PC-9 (cell line): ENCODE results near the gene PHRF1. TPM values are rescaled to one million over a fixed set of nuclear protein-coding genes. Genes with fewer than 3 reads are reported as not detected.
A peak's percentile ranks its signal among the peaks of the same experiment; 100 is the strongest.

ENCODE experiments used
- BruUV-seq: library from RNA; stranded (reverse); fragments of 400-500 nt; replicated peaks from 2 replicates; lab custom pipeline; 2021; lab: Mats Ljungman, UMichigan
- CTCF ChIA-PET: fragments of 300-600 bp; sonication (Branson Sonifier 250); formaldehyde crosslinking; loops from one replicate; lab custom pipeline; 2022; ENCODE audit warnings: antibody characterized with exemption; lab: Charles Lee
- POLR2A ChIA-PET: fragments of 300-600 bp; sonication (Branson Sonifier 250); formaldehyde crosslinking; loops from one replicate; lab custom pipeline; 2022; ENCODE audit warnings: antibody characterized with exemption; ENCODE audit not compliant: unreplicated experiment; lab: Charles Lee
- DNase-seq, 2 experiments: peaks; one replicate each; pipeline versions ENCODE4 v3.0.0 to v3.0.0-alpha.2; 2015 to 2022; ENCODE audit warnings: mixed read lengths in 1 of 2
- H2AFZ ChIP-seq: fragments of 200-600 bp; sonication (generic); 2 replicates; pipeline ENCODE4 v1.8.1; 2017; ENCODE audit warnings: antibody characterized with exemption
- H3F3A ChIP-seq: fragments of 200-600 bp; sonication (generic); 2 replicates; pipeline ENCODE4 v1.8.1; 2017; ENCODE audit warnings: antibody characterized with exemption, mild to moderate bottlenecking, low read depth; ENCODE audit not compliant: insufficient read depth
- H3K27ac ChIP-seq: fragments of 200-600 bp; sonication (generic); 2 replicates; pipeline ENCODE4 v1.6.1; 2016; ENCODE audit warnings: mixed run types
- H3K27me3 ChIP-seq: fragments of 200-600 bp; sonication (generic); 2 replicates; pipeline ENCODE4 v1.6.1; 2016; ENCODE audit warnings: low read depth, mixed run types; ENCODE audit not compliant: insufficient read depth
- H3K36me3 ChIP-seq: fragments of 200-600 bp; sonication (generic); 2 replicates; pipeline ENCODE4 v1.6.1; 2016; ENCODE audit warnings: low read depth, mixed run types
- H3K4me1 ChIP-seq: fragments of 200-600 bp; sonication (generic); replicated peaks from 2 replicates; pipeline ENCODE4 v1.6.1; 2016; ENCODE audit warnings: mixed run types; ENCODE audit not compliant: insufficient read depth
- H3K4me2 ChIP-seq: fragments of 200-600 bp; sonication (generic); 2 replicates; pipeline ENCODE4 v1.6.1; 2017; ENCODE audit warnings: mixed run types
- H3K4me3 ChIP-seq: fragments of 200-600 bp; sonication (generic); 2 replicates; pipeline ENCODE4 v1.6.1; 2016; ENCODE audit warnings: mixed run types
- H3K79me2 ChIP-seq: fragments of 200-600 bp; sonication (generic); 2 replicates; pipeline ENCODE4 v1.6.1; 2017; ENCODE audit warnings: low read depth, mixed run types
- H3K9me2 ChIP-seq: fragments of 200-600 bp; sonication (generic); 2 replicates; pipeline ENCODE4 v1.8.1; 2017; ENCODE audit warnings: mild to moderate bottlenecking; ENCODE audit not compliant: insufficient read depth
- H3K9me3 ChIP-seq: fragments of 200-600 bp; sonication (generic); 2 replicates; pipeline ENCODE4 v1.8.1; 2016; ENCODE audit warnings: low read depth; ENCODE audit not compliant: insufficient read depth
- H4K20me1 ChIP-seq: fragments of 200-600 bp; sonication (generic); 2 replicates; pipeline ENCODE4 v1.8.1; 2017; ENCODE audit not compliant: insufficient read depth
- EZH2 ChIP-seq: fragments of 200-600 bp; sonication (generic); IDR thresholded peaks from 2 replicates; pipeline ENCODE4 v1.8.0; 2017; ENCODE audit warnings: antibody characterized with exemption, low read depth
- intact Hi-C: fragments of 100-400 bp; cut with micrococcal nuclease; formaldehyde crosslinking; loops from one replicate; pipeline ENCODE4 v1.10.0; 2022; ENCODE audit not compliant: unreplicated experiment
- total RNA-seq: library from RNA; stranded (reverse); gene quantifications from 2 replicates; pipeline ENCODE4 v1.2.3, GENCODE V29; 2021
- TF ChIP-seq, protein P1 (sequence below): fragments of 200-600 bp; sonication (generic); conservative IDR thresholded peaks from 2 replicates; pipeline ENCODE4 v1.6.1; 2017; ENCODE audit warnings: mixed run types, antibody characterized with exemption, mild to moderate bottlenecking, moderate library complexity

The PHRF1 gene
- total RNA-seq, 1 experiment from 2014 or later: 21.7 TPM

DNA sequence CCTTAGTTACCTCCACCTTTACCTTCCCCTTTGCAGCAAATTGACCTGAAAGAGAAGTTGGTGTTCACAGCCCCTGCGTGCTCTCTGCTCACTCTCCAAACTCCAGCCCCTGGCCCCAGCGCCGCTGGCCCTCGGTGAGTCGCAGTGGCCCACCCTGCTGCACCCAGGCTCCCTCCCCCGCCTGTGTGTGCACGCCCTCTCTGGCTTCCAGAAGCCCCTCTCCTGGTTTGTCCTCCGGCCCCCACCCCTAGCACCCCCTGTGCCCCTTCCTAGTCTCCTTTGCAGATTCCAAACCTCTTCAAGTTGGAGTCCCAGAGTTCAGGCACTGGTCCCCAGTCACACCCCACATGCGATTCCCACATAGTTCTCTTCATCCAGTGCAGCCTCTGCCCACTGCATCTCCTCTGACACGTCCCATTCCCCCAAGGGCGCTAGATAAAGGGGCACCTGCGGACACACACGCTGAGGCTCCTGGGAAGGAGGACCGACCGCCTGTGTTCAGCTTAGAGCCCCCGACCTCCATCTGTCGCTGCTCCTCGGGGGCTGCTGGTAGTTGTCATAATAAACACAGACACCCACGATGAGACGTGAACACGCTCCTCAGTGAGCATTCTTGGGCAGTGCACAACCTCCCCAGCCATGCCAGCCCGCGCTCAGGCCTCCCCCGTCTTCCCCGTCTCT is 1.5 kb upstream of the PHRF1 start:
- Histone ChIP-seq H2AFZ (peak overlapping the region; percentile 84), H3K4me2 (peak overlapping the region; percentile 83), H3K4me3 (peak overlapping the region; percentile 68; the same call in 1 of the 2 replicates), H3K36me3 (no peaks in the 10 kb centered on the region; the same call in 1 of the 2 replicates), H4K20me1 (peaks cover 28% of the 10 kb centered on the region), H3K9me2 (no peaks in the 10 kb centered on the region), H3K27me3 (no peaks in the 10 kb centered on the region), H3F3A (no peaks in the 10 kb centered on the region), H3K9me3 (no peaks in the 10 kb centered on the region), H3K4me1 (peaks cover 16% of the 10 kb centered on the region), H3K79me2 (peaks cover 31% of the 10 kb centered on the region), H3K27ac (no peak overlapping the region)
- DNase-seq: no peak
- intact Hi-C loops: no loop called here
- no TSS peak for BruUV-seq
- ChIA-PET POLR2A (interaction anchor here (0.6 to 1.1 kb wide), 2 partner anchors 15 to 41 kb away, joined by 3 read pairs; no protein-coding TSS in a partner anchor), CTCF (interaction anchor here (0.6 kb wide), 1 partner anchor 144 kb away, joined by 6 read pairs; no protein-coding TSS in a partner anchor)
- TF ChIP-seq EZH2: no peak
- TF ChIP-seq, protein P1, sequence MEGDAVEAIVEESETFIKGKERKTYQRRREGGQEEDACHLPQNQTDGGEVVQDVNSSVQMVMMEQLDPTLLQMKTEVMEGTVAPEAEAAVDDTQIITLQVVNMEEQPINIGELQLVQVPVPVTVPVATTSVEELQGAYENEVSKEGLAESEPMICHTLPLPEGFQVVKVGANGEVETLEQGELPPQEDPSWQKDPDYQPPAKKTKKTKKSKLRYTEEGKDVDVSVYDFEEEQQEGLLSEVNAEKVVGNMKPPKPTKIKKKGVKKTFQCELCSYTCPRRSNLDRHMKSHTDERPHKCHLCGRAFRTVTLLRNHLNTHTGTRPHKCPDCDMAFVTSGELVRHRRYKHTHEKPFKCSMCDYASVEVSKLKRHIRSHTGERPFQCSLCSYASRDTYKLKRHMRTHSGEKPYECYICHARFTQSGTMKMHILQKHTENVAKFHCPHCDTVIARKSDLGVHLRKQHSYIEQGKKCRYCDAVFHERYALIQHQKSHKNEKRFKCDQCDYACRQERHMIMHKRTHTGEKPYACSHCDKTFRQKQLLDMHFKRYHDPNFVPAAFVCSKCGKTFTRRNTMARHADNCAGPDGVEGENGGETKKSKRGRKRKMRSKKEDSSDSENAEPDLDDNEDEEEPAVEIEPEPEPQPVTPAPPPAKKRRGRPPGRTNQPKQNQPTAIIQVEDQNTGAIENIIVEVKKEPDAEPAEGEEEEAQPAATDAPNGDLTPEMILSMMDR: no peak

DNA sequence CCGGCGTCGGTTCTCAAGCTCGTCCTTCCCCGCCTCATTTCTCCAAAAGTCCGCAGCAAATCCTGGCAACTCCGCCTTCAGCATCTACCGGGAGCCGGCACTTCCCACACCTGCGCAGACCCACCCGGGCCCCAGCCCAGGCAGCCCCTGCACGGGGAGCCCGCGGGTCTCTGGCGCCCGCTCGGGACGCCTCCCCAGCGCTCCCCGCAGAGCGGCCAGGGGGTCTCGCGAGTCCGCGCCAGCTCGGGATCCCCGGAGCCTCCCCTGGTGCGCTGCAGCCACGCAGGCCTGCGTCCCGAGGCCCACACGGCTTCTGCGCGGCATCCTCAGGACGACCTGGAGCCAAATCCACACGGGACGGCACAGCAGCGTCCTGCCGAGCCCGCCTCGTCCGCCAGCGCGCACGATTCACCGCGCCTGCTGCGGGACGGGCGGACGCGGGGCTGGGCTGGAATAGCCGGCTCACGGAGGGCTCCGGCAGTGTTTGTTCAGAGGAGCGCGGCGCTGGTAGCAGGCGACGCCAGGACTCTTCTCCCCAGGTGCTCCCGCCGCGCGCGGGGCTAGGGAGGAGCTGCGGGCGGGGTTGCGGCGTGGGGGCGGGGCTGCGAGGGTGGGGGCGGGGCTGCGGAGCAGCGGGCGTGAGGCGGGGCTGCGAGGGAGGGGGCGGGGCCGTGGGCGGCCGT is 816 bp upstream of the PHRF1 start:
- TF ChIP-seq, protein P1: no peak
- no peak for TF ChIP-seq EZH2
- intact Hi-C loops: no loop called here
- ChIA-PET CTCF (interaction anchor here (0.6 kb wide), 2 partner anchors 42 to 143 kb away, joined by 3 to 6 read pairs; no protein-coding TSS in a partner anchor), POLR2A (interaction anchor here (0.6 to 1.1 kb wide), 5 partner anchors 14 to 368 kb away, joined by 3 to 6 read pairs (median 4); partner anchors contain the start of gene BET1L)
- Histone ChIP-seq H3K27ac (no peak overlapping the region), H3K4me2 (peak overlapping the region; percentile 83), H3K4me3 (peak overlapping the region; percentile 68), H3F3A (no peaks in the 10 kb centered on the region), H2AFZ (peak overlapping the region; percentile 84), H3K27me3 (no peaks in the 10 kb centered on the region), H4K20me1 (peaks cover 35% of the 10 kb centered on the region), H3K9me3 (no peaks in the 10 kb centered on the region), H3K79me2 (peaks cover 38% of the 10 kb centered on the region), H3K36me3 (no peaks in the 10 kb centered on the region; the same call in 1 of the 2 replicates), H3K9me2 (no peaks in the 10 kb centered on the region), H3K4me1 (peaks cover 16% of the 10 kb centered on the region)
- DNase-seq: no peak
- no TSS peak for BruUV-seq

DNA sequence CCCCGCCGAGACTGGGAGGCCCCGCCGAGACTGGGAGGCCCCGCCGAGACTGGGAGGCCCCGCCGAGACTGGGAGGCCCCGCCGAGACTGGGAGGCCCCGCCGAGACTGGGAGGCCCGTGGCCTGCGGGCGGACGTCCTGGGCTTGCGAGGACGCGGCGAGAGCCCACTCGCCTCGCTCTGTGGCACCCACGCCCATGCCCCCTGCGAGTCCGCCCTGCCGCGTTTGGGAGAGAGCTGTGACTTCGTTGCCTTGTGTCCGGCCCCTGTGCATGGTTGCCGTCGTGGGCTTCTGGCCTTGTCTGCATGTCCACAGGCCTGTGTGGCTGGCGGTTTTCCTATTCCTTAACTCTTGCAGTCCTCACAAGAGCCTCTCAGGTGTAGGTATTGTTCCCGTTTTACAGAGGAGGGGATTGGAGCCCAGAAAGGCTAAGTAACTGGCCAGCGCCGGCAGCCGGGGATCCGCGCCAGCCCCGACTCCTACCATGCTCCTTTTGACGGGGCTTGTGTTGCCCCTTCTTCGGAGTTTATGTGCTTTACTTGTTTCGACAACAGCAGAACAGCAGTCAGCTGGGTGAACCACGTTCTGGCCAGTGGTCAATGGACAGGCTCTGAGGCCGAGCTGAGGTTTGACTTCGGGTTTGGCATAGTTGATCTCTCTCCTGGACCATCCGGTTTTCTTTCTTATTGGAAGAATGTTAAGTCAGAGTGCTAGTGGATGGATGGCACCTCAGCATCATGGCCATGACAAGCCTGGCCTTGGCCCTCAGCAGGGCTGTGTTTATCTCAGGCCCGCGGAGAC is 741 bp downstream of the PHRF1 start:
- H3K9me3 ChIP-seq: no peaks in the 10 kb centered on the region
- H3K9me2 ChIP-seq: no peaks in the 10 kb centered on the region
- TF ChIP-seq EZH2: no peak
- H4K20me1 ChIP-seq: peaks cover 47% of the 10 kb centered on the region
- DNase-seq: no peak
- peaks cover 16% of the 10 kb centered on the region for H3K4me1 ChIP-seq
- peaks cover 53% of the 10 kb centered on the region for H3K79me2 ChIP-seq
- no TSS peak for BruUV-seq
- ChIA-PET POLR2A (no interaction called here), CTCF (no interaction called here)
- H3F3A ChIP-seq: no peaks in the 10 kb centered on the region
- intact Hi-C loops: no loop called here
- H2AFZ ChIP-seq: no peak overlapping the region
- H3K4me3 ChIP-seq: peak overlapping the region; percentile 79
- H3K27me3 ChIP-seq: no peaks in the 10 kb centered on the region
- peak overlapping the region; percentile 85 for H3K4me2 ChIP-seq
- H3K27ac ChIP-seq: no peak overlapping the region
- no peaks in the 10 kb centered on the region; the same call in 1 of the 2 replicates for H3K36me3 ChIP-seq
